HCT116 (cell line): ENCODE measurements around the gene ALDH3B1. TPM values are rescaled to one million over a fixed set of nuclear protein-coding genes. Genes with fewer than 3 reads are reported as not detected.

Experiments
- ATAC-seq: fragments of 200-7000 bp; cut with Tn5 transposase; 2 replicates; pipeline ENCODE4 v1.9.1; 2020; ENCODE audit warnings: mild to moderate bottlenecking, moderate library complexity
- BruUV-seq: library from RNA; stranded (reverse); fragments of 400-500 nt; replicated peaks from 2 replicates; lab custom pipeline; 2021; lab: Mats Ljungman, UMichigan
- CTCF ChIA-PET: fragments of 300-600 bp; sonication (Branson Sonifier 250); formaldehyde crosslinking; loops from one replicate; lab custom pipeline; 2021; ENCODE audit warnings: antibody characterized with exemption; lab: Charles Lee
- POLR2A ChIA-PET: fragments of 300-600, 350-600 bp; sonication (Branson Sonifier 250); formaldehyde crosslinking; loops from one replicate; lab custom pipeline; 2021; ENCODE audit warnings: antibody characterized with exemption; lab: Charles Lee
- RAD21 ChIA-PET, 2 experiments: fragments of 300-600 bp; sonication (Branson Sonifier 250); formaldehyde crosslinking; loops; one replicate each; lab custom pipeline; 2023; ENCODE audit warnings: low total read pairs in 2 of 2; ENCODE audit not compliant: uncharacterized antibody in 2 of 2, unreplicated experiment in 2 of 2, low non-redundant PET in 1 of 2; lab: Charles Lee
- DNase-seq: peaks from one replicate; pipeline ENCODE4 v3.0.0-alpha.2; 2010; ENCODE audit warnings: low read depth, low spot score
- H2AFZ ChIP-seq: fragments of 200-600 bp; shearing (Covaris generic), sonication (generic); 2 replicates; pipeline ENCODE4 v1.6.1; 2017; ENCODE audit warnings: low read depth, mixed run types, mixed read lengths, antibody characterized with exemption, low read length; ENCODE audit not compliant: poor library complexity, severe bottlenecking
- H3K27ac ChIP-seq: 2 replicates; pipeline ENCODE4 v1.5.1; 2012; ENCODE audit warnings: low read depth, low read length
- H3K27me3 ChIP-seq: fragments of 200-600 bp; sonication (generic); 2 replicates; pipeline ENCODE4 v1.6.1; 2016; ENCODE audit warnings: mixed run types, low read length, mixed read lengths; ENCODE audit not compliant: insufficient read depth
- H3K36me3 ChIP-seq, 2 experiments: fragments of 200-500 bp in 1 of 2; fragments of 200-600 bp in 1 of 2; sonication (Bioruptor generic) in 1 of 2; sonication (generic) in 1 of 2; 2 replicates each; pipeline versions ENCODE4 v1.5.1 to v1.6.1; 2014 to 2016; ENCODE audit warnings: low read length in 2 of 2, inconsistent platforms in 1 of 2, mixed read lengths in 1 of 2, mixed run types in 1 of 2; ENCODE audit not compliant: insufficient read depth in 2 of 2, control insufficient read depth in 1 of 2
- H3K4me1 ChIP-seq, 2 experiments: fragments of 200-600 bp in 1 of 2; sonication (generic) in 1 of 2; 2 replicates each; pipeline versions ENCODE4 v1.5.1 to v1.6.1; 2012 to 2017; ENCODE audit warnings: low read length in 2 of 2, inconsistent platforms in 1 of 2, mild to moderate bottlenecking in 1 of 2, mixed read lengths in 1 of 2, mixed run types in 1 of 2, moderate library complexity in 1 of 2; ENCODE audit not compliant: insufficient read depth in 2 of 2, control insufficient read depth in 1 of 2
- H3K4me2 ChIP-seq: fragments of 200-600 bp; sonication (generic); 2 replicates; pipeline ENCODE4 v1.6.1; 2017; ENCODE audit warnings: mixed run types, low read length, mixed read lengths
- H3K4me3 ChIP-seq, 2 experiments: fragments of 200-600 bp in 1 of 2; sonication (generic) in 1 of 2; replicated peaks in 1 of 2; 2 replicates each; pipeline ENCODE4 v1.5.1; 2011 to 2016; ENCODE audit warnings: low read length in 2 of 2, control low read depth in 1 of 2, low read depth in 1 of 2, mild to moderate bottlenecking in 1 of 2, mixed read lengths in 1 of 2, mixed run types in 1 of 2
- H3K79me2 ChIP-seq: fragments of 200-600 bp; sonication (generic); 2 replicates; pipeline ENCODE4 v1.6.1; 2017; ENCODE audit warnings: mild to moderate bottlenecking, mixed run types, low read length, moderate library complexity, mixed read lengths; ENCODE audit not compliant: insufficient read depth
- H3K9ac ChIP-seq: fragments of 200-600 bp; sonication (generic); 2 replicates; pipeline ENCODE4 v1.6.1; 2016; ENCODE audit warnings: low read length, mixed read lengths
- H3K9me2 ChIP-seq: fragments of 200-600 bp; sonication (generic), shearing (Covaris generic); 2 replicates; pipeline ENCODE4 v1.6.1; 2017; ENCODE audit warnings: mixed run types, mild to moderate bottlenecking, moderate library complexity; ENCODE audit not compliant: insufficient read depth
- H3K9me3 ChIP-seq, 2 experiments: fragments of 200-500 bp in 1 of 2; fragments of 200-600 bp in 1 of 2; sonication (Bioruptor generic) in 1 of 2; sonication (generic) in 1 of 2; 2 replicates each; pipeline ENCODE4 v1.6.1; 2014 to 2017; ENCODE audit warnings: low read length in 2 of 2, mixed read lengths in 2 of 2, inconsistent platforms in 1 of 2, low read depth in 1 of 2, mild to moderate bottlenecking in 1 of 2, mixed run types in 1 of 2, moderate library complexity in 1 of 2; ENCODE audit not compliant: control insufficient read depth in 1 of 2, insufficient read depth in 1 of 2
- H4K20me1 ChIP-seq: fragments of 200-600 bp; sonication (generic), shearing (Covaris generic); 2 replicates; pipeline ENCODE4 v1.6.1; 2017; ENCODE audit warnings: mixed run types, mild to moderate bottlenecking, moderate library complexity; ENCODE audit not compliant: insufficient read depth
- MAX ChIP-seq: IDR thresholded peaks from 2 replicates; pipeline ENCODE4 v1.6.1; 2012
- TCF7L2 ChIP-seq: IDR thresholded peaks from 2 replicates; pipeline ENCODE4 v1.7.0; 2011; ENCODE audit warnings: borderline replicate concordance, inconsistent platforms; ENCODE audit not compliant: insufficient read depth, insufficient read length; ENCODE audit errors: extremely low read depth
- intact Hi-C: fragments of 100-400 bp; cut with micrococcal nuclease; formaldehyde crosslinking; loops from 2 replicates; pipeline ENCODE4 v1.10.0; 2022
- total RNA-seq: library from RNA; stranded (reverse); gene quantifications from one replicate; pipeline ENCODE4 v1.2.1, GENCODE V29; 2021; ENCODE audit not compliant: unreplicated experiment

The ALDH3B1 gene
- total RNA-seq, 1 experiment from 2014 or later = 25.5 TPM

- H2AFZ ChIP-seq = no peak overlapping the region
- H3K9me2 ChIP-seq = no peaks in the 10 kb centered on the region
- H3K36me3 ChIP-seq = peaks cover 29 to 66% of the 10 kb centered on the region in 2 experiments
- no peaks in the 10 kb centered on the region for H3K9me3 ChIP-seq
- H3K4me3 ChIP-seq = no peak overlapping the region
- DNase-seq = no peak
- no peaks in the 10 kb centered on the region for H4K20me1 ChIP-seq
- RAD21 ChIA-PET = no interaction called here
- no peak overlapping the region for H3K9ac ChIP-seq
- H3K4me2 ChIP-seq = no peak overlapping the region
- H3K27me3 ChIP-seq = no peaks in the 10 kb centered on the region
- intact Hi-C loops = no loop called here
- no peaks in the 10 kb centered on the region for H3K4me1 ChIP-seq
- no peak for TF ChIP-seq TCF7L2
- TF ChIP-seq, all 23 proteins: peak for 0
- Histone ChIP-seq H3K27ac (no peak overlapping the region), H3K79me2 (no peaks in the 10 kb centered on the region)
- no peak for ATAC-seq
- ChIA-PET POLR2A (no interaction called here), CTCF (no interaction called here)
- BruUV-seq = no TSS peak
These were observed 56.6 kb downstream of the ALDH3B1 start for GRCh38 chr11:68066742-68067141.

GRCh38 chr11:68067991-68068390 lies 57.9 kb downstream of the ALDH3B1 start:
- Histone ChIP-seq H3K9ac (no peak overlapping the region), H3K9me2 (no peaks in the 10 kb centered on the region), H3K36me3 (peaks cover 28 to 53% of the 10 kb centered on the region in 2 experiments), H3K4me1 (no peaks in the 10 kb centered on the region), H3K27ac (no peak overlapping the region), H3K27me3 (no peaks in the 10 kb centered on the region), H3K9me3 (no peaks in the 10 kb centered on the region), H4K20me1 (no peaks in the 10 kb centered on the region), H3K4me3 (no peak overlapping the region), H2AFZ (no peak overlapping the region)
- BruUV-seq = no TSS peak
- POLR2A ChIA-PET = no interaction called here
- no peak for ATAC-seq
- RAD21 ChIA-PET = no interaction called here
- DNase-seq = no peak
- intact Hi-C loops = no loop called here
- CTCF ChIA-PET = no interaction called here
- TF ChIP-seq MAX = no peak
- TF ChIP-seq, all 23 proteins: peak for 0
- H3K4me2 ChIP-seq = no peak overlapping the region
- H3K79me2 ChIP-seq = no peaks in the 10 kb centered on the region
